Activated CD4-positive, alpha-beta T cell treated with anti-CD3 and anti-CD28 coated beads, Interleukin-2, amount 50 U/mL, for 24 hours (primary cell): ENCODE measurements around the gene AMZ1.
"Not testable (repeated sequence)": the region's sequence is repeated elsewhere in the genome, so short reads cannot be mapped to it uniquely, and the experiment has no call there.

Experiments
- DNase-seq, 2 donors: peaks; one replicate each; pipeline ENCODE4 v3.0.0-alpha.2; 2020; ENCODE audit warnings: low read depth in 1 of 2, low spot score in 1 of 2

The AMZ1 gene

DNA sequence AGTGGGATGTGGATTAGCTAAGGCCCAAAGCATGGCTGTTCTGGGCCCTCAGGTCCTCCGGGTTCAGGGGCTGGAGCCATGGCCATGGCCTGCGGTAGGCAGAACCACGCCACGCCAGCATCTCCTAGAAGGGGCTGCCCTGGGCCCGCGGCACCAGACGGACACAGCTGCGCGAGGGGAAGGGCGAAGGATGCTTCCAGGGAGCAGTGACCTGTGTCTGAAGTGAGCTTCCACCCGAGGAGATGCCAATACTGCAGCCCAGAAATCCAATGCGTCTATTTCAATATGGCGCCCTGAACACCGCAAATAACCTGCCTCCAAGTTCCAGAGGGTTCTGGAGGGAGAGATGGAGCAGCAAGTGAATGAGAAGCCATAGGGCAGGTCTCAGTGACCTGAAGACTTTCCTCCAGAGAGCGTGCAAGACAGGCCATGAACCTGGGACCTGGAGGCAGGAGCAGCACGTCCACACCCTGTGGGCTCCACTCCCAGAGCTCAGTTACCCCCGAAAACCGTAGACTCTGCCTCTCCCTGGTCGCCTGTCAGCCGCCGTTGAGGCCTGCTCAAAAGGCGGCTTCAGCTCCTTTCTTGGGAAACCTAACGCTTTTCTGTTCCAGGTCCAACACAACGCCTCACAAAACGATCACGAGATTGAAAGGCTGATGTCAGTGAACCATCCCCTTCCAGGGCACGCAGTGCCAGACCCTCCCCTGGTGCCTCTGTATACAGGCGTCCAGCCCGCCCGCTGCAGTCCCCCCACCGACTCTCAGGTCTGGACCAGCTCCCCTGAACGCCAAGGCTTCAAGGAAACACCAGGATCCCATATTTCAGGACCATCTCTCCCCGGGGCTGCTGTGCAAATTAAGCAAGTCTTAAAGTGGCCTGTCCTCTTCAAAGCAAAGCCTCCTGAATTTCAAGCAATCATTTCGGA, 37.4 kb downstream of the AMZ1 start:
- DNase-seq = no peak

DNA sequence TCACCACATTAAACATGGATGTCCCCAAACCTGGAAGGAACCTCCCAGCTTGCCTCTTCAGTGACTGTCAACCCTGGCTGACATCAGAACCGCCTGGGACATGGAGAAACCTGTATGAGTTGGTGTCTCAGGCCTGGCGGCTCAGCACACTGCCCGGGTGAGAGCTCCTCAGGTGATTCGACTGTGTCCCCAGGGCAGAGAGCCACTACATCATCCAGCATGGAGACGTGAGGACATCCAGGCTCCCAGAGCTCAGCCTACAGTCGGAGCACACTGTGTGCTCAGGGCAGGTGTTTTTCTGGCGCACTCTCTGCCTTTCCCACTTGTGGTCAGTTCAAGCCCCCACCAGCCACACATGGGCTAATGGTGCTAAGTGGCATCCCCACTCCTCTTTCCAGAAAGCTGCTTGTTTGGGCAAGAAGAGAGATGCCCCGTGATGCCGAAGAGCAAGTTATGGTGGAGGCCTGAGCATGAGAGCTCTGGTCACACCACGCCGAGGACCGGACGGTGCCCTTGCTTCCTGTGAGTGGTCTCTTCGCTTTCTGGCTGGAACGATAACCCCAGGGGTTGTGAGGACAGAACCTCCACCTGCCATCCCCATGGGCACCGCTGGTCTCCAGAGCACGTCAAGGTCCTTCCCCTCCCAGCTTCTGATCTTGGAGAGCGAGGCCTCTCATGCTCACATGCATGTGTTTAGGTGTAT, 38.5 kb downstream of the AMZ1 start:
- no peak for DNase-seq

DNA sequence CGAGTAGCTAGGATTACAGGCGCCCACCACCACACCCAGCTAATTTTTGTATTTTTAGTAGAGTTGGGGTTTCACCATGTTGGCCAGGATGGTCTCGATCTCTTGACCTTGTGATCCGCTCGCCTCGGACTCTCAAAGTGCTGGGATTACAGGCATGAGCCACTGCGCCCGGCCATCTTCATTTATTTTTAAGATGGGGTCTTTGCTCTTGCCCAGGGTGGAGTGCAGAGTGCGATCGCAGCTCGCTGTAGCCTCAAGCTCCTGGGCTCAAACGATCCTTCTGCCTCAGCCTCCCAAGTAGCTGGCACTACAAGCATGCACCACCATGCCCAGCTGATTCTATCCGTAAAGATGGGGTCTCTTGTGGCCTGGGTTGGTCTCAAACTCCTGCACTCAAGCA, 39.2 kb downstream of the AMZ1 start:
- DNase-seq = not testable (repeated sequence)

DNA sequence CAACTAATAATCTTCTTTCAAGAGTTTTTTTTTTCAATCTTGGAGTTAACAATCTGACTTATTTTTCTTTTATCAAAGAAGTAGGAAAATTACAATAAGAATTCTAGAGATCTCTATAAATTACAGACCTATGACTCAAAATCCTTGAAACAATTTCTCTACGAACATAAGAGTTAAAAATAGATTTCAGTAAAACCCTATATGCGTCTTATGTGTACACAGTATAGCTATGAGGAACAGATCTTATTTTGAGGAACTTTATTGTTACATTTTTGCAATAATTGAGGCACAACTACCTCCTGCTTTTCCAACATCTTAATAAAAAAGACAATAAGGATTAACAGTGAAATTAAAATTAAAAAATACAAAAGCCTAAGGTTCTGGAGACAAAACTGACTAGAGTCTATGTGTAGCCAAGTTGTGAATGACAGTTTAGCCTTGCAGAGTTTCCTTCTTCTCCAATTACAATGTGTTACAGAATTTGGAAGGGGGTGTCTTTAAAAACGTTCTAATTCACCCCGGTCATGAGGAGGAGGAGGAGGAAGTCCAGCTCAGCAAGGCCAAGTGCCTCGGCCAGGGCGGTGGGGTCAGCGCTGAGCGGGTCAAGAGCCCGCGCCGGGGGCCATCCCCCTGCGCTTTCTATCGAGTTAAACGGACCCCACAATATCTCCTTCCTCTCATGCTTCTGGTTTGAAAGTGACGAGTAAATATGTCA, 40.5 kb downstream of the AMZ1 start:
- DNase-seq = no peak

DNA sequence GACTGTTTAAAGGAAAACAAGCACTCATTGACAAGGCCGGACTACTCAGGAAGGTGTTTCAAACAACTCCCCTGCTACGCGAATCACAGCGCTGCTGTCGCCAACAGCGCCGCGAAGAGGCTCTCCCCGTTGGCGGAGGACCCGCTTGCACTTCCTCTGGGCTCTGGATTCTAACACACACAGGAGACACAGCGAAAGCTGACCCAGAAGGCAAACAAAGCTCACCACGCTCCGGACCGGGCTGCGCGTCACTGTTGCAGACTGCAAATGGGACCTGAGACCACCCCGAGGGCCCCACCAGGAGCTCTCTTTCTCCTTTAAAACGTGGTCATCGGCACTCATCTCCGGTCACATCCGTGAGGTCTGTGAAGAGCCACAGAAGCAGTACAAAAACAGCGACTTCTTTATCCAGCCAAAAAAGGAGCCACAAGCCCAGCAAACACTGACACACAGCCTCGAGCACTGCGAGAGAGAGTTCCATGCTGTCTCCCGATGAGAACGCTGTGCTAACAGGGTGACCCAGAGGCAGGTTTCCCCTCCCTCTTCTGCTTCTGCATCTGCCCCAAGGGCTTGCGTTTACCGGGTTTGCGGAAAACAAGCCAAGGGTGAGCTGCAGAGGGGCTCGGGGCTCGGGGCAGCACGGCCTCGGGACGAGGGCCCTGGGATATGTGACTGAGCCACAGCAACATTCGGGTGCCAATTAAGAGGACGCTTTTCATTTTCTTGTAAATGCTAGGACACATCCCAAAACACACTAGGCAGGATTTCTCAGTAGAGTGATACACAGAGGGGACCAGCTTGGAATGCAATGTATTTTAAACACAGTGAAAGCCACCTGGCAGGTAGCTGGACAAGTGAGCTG, 41.3 kb downstream of the AMZ1 start:
- DNase-seq = no peak

DNA sequence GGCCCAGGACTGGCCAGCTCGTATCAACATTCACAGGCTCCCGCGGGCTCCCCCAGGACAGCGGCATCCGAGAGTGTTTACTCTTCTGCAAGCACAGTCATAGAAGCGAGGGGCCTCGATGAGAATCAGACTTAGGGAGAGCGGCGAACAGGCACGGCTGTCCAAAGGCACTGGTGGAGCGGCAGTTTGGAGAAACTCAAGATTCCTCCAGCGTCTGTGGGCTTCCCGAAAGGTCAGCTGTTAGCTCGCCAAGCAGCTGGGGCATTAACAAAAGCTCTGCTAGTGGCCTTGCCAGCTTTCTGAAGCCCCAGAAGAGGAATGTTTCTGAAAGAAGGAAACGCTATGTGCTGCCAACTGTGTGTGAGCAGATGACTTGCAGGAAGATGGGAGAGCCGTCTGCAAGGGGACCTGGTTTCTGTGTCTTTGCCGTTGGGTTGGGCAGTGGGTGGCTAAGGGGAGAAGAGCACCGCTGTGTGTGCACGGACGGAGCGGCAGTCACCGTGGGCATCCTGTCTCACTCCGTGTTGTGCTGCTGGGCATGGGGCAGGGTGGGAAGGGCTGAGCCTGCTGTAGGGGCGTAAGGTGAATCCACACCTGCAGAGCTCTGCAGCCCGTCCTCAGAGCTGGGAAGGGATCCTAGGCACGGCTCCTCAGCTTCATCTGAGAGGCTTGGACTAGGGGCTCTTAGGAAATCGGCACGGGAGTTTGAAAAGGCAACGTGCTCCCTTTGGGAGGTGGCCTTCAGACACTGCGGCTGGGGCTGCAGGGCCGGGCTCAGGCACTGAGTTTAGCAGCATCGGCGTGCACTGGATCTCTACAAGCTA, 42.1 kb downstream of the AMZ1 start:
- DNase-seq = no peak

DNA sequence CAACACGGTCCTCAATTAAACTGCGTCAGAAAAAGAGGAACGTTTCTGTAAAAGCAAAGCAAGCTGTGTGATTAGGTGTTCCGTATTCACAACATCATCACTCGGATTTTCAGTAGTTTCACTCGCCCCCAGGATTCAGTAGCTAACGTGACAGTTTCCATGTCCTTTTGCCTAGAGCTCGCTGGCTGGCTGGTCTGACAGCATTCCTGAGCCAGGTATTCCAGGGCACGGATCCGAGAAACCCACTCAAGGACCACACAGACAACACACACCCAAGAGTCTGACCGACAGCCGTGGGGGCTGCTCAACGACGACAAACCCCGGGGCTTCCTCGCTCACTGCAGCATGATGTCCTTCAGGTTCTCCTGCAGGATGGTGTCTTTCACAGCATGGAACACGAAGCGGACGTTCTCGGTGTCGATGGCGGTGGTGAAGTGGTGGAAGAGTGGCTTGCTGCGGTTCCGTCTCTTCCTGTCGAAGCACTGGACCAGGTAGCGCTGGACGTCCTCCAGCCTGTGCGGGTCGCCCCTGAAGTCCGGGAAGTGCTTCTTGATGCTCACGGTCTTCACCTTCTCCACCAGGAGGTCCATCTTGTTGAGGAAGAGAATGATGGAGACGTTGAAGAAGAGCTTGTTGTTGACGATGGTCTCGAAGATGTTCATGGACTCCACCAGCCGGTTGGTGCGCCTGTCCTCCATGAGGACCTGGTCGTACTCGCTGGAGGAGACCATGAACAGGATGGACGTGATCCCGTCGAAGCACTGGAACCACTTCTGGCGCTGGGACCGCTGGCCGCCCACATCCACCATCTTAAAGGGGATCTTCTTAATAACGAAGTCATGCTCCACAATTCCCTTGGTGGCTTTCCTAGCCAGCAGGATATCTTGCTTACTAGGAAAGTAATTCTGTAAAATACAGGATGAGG, 43.1 kb downstream of the AMZ1 start:
- DNase-seq = no peak

DNA sequence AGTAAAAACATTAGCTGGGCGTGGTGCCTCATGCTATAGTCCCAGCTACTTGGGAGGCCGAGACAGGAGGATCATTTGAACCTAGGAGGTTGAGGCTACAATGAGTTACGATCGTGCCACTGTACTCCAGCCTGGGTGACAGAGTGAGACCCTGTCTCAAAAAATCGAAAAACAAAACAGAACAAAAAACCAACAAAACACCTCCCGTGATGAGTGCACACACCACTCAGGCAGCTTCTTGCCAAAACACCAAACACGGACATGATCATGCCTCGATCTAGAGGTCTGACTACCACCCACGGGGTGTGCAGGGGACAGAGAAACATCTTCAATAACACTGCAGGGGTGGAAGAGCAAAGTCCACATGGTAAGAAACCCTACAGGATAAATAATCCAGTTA, 44.4 kb downstream of the AMZ1 start:
- DNase-seq = no peak

DNA sequence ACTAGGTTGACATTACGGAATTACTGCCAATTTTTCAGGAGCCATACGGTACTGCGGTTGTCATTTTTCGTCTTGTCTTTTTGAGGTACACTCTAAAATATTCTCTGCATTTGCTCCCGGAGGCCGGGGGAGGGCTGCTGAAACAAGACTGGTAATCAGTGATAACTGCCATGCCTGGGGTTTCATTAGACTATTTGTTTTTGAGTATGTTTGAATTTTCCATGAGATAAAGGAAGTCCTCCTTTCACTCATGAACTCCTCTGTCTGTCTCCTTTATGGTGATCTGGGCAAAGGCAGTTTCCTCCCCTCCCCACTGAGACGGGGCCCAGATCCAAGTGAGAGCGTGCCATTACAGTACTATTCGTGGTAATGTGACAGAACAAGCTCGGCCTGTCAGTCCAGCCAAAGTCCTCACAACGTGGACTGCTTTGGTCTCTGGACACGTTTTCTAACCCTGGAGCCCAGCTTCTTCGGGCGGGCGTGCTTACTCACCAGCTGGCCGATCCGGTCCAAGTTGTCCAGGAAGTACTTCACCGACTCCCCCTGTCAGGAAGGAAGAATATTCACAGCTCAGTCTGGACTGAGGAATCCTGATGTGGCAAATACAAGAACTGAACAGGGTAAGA, 45.1 kb downstream of the AMZ1 start:
- DNase-seq = no peak

DNA sequence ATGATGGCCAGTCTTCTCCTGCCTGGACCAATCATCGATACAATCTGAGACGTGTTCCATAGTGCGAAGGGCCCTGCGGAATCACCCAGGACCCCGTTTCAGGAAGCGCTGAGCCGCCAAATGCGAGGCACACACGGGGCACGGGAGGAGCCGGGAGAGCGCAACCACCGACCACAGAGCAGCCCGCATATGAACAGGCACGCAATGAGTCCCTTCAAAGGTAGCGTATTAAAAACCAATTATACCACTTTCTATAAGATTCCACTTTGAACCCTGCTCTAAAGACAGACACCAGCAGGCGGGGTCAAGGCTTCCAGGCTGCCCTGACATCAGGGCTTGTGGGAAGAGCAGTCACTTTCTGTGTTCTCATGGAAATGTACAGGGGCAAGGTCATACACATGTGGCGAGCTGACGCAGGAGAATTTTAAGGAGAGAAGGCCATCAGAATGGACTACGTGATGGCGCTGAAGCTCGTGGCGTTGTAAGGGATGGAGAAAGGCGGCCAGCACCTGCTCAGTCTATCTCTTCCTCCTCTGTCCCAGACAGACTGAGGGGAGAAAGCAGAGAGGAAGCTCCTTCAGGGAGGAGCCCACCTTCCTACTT, 46.2 kb downstream of the AMZ1 start:
- no peak for DNase-seq

DNA sequence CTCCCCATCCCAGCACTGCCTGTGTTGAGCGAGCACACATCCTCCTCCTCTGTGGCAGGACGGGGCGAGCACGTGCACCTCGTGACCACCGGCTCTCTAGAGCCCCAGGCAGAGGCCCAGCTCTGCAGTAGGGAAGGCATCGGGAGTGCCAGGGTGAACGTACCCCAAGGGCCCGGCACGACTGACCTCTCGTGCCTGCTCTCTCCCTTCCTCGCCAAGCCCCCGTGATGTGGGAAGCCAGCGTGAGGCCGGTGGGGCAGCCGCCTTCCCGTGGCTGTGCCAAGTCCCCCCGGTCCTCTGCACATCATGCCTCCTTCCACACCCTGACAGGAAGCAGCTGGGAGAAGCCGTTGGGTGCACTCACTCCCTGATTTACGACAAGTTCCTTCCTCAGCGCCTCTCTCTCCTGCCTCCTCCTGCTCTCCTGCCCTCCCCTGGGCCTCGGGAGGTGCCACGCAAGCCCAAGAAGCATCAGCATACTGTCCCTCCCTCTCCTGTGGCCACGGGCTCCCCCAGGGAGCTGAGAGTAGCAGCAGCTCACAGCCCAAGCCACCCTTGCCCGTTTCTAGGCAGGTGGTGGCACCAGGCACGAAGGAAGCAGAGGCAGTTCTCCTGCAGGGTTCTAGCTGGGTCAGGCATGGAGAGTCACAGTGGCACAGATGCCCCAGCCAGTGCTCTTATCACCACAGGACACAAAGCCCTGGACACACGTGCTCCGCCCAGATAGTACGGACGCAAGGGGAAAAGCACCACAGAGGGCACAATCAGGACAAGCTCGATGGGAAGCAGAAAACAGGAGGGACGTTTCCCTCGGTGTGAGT, 47.0 kb downstream of the AMZ1 start:
- no peak for DNase-seq

DNA sequence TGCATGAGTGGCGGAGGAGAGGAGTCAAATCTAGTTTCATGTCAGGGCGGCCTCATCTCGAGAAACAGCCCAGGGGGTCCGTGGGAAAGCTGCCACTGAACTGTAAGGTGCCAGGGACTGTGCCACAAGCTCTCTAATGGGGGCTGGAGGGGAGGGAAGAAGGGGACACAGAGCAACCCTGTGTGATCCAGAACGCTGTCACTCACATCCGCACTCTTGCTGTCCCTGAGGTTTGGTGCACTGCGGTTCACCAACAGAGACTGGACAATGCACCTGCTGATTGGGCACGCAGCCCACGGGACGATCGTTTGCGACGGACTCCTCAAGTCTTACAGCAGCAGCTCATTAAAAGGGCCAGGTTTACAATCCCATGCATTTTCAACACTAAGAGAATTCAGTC, 47.7 kb downstream of the AMZ1 start:
- no peak for DNase-seq

DNA sequence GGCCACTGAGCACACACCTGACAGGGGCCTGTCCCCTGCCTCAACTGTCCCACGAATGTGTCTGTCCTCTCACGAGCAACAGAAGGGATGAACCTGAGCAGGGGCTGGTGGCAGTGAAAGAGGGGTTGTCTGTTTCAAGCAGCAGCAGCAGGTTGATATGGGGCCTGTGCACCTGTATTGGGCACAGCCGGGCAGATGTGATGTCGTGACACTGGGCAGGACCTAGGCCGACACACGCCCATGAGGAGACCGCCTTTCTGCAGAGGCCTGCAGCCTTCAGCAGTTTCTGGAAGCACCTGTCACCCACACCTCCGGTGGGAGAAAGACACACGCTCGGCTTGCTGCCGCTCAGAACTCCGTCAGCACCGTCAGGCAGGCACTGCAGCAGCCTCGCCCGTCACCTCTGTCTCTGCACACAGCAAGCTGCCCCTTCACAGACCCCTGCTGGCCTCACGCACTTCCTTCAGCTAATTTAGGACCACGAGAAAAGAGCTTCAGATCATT, 48.5 kb downstream of the AMZ1 start:
- DNase-seq = no peak

DNA sequence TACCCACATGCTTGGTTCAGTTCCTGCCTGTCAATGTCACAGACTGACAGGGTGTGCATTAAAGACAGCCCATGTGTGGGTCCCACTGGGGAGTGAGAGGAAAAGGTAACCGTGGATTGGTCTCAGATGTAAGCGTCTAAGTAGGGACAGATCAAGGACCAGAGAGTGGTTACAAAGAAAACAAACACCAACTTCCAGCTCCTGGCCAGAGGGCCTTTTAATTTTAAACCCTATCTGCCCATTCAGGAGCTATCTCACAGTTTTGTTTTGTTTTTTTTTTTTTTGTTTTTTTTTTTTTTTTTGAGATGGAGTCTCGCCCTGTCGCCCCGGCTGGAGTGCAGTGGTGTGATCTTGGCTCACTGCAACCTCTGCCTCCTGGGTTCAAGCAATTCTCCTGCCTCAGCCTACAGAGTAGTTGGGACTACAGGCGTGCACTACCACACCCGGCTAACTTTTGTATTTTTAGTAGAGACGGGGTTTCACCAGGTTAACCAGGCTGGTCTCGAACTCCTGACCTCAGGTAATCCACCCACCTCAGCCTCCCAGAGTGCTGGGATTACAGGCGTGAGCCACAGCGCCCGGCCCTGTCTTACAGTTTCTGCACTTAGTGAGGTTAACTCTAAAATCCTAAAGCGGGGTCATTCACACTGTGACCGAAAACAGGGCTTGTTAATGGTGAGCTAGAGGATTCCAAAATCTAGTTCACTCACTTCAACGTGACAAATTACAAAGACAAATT, 49.2 kb downstream of the AMZ1 start:
- not testable (repeated sequence) for DNase-seq

DNA sequence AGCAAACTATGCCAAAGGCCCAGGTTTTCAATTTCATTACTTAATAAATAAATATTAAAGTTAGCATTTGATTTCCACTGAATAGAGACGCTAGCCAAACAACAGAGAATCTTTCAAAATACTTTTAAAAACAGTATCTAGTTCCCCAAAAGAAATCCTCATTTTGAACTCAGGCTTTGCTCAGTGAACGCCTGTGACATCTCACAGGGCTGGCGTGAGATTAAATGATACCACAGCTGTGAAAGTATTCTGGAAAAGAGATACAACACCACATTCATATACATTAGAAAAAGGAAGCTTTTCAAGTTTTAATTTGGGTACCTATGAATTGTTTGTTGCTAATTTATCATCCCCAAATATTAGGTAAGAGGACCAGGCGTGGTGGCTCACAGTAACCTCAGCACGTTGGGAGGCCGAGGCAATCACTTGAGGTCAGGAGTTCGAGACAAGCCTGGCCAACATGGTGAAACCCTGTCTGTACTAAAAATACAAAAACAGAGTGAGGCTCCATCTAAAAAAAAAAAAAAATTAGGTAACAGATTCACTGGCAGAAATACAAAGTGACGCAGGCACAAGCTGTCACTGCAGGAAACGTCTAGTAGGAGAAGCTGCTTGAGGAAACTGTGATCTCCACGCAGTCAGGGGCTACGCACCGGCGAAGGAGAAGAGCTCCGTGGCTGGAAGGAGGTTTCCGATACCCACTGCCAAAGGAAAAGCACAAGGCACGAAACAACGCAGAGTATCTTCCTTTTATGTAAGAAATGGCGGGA, 50.0 kb downstream of the AMZ1 start:
- no peak for DNase-seq
